Mucosa of descending colon (tissue), 3 donors: ENCODE data around the gene HAUS5. TPM values are rescaled to one million over a fixed set of nuclear protein-coding genes. Genes with fewer than 3 reads are reported as not detected.
"Not testable (repeated sequence)": the region's sequence is repeated elsewhere in the genome, so short reads cannot be mapped to it uniquely, and the experiment has no call there.

Source experiments
- ATAC-seq: fragments of 200-7000 bp; cut with Tn5 transposase; one replicate; pipeline ENCODE4 v1.9.1; 2020; ENCODE audit warnings: mild to moderate bottlenecking, moderate library complexity
- DNase-seq, 3 donors: peaks; one replicate each; pipeline ENCODE4 v3.0.0-alpha.2; 2020
- H3K36me3 ChIP-seq: fragments of 200-600 bp; one replicate; pipeline ENCODE4 v1.8.0; 2021; ENCODE audit warnings: low read depth, mild to moderate bottlenecking
- H3K4me1 ChIP-seq: fragments of 200-600 bp; one replicate; pipeline ENCODE4 v1.8.0; 2021; ENCODE audit warnings: low read depth, mild to moderate bottlenecking
- H3K4me3 ChIP-seq: fragments of 200-600 bp; one replicate; pipeline ENCODE4 v1.8.0; 2021; ENCODE audit warnings: mild to moderate bottlenecking
- H3K9me3 ChIP-seq: fragments of 200-600 bp; one replicate; pipeline ENCODE4 v1.8.0; 2021; ENCODE audit warnings: mild to moderate bottlenecking
- CTCF ChIP-seq: fragments of 200-600 bp; IDR thresholded peaks from one replicate; pipeline ENCODE4 v1.8.0; 2022; ENCODE audit warnings: antibody characterized with exemption, mild to moderate bottlenecking
- intact Hi-C, 2 donors: fragments of 100-400 bp; cut with DNase I in 1 of 2; cut with micrococcal nuclease in 1 of 2; formaldehyde crosslinking; loops; one replicate each; pipeline versions ENCODE4 v1.11.0 to v1.11.1; 2022; cut with DNase I, micrococcal nuclease
- total RNA-seq, 3 donors: library from RNA; stranded (reverse); fragmentation: NEBNext Ultra II Directional in 2 of 3; extraction: Animal tissue kit (Norgen Biotek cat#: 25700) in 2 of 3; gene quantifications; one replicate each; pipeline versions ENCODE4 v1.2.1 to v1.2.4, GENCODE V29; 2021 to 2023
- donor health status: DM: no; HTN: no; CAD: no; lungs with moderate emphysema.
- donor health status: DM: no; HTN: no; CAD: no.
- donor health status: DM: no; HTN: yes; CAD: no.

The HAUS5 gene
- total RNA-seq, 3 donors from 2014 or later, result 6.4 to 13.2 (median 9.0) TPM

DNA sequence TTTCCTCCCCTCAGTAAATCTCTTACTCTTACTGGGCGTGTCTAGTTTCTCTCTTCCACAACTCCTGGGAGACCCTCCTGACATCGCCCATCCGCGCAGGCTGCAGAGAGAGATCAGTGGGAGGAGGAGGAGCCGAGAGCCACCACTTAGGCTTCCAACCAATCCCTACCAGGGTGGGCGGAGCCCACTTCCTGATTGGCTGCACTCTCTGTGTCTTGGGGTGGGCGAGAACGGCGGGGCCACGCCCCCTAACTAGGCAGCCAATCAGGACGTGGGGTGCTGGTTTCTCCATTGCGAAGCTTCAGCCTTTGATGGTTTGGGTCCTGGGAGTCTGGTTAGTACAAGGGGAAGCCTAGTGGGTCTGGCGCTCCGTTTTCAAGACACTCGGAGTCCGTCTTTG lies 26.7 kb upstream of the HAUS5 start, which contains the start of gene PMIS2:
PMIS2 (plus strand) TSS at position 326 of the 400 bp plus-strand sequence. CDS start 87 bp downstream, outside the sequence.
- no peaks in the 10 kb centered on the region for H3K36me3 ChIP-seq

GRCh38 chr19:35587321-35587720 lies 25.2 kb upstream of the HAUS5 start:
- no peaks in the 10 kb centered on the region for H3K9me3 ChIP-seq
- DNase-seq (no peak), ATAC-seq (no peak)
- no peaks in the 10 kb centered on the region for H3K36me3 ChIP-seq
- intact Hi-C loops, result no loop called here
- no peak for TF ChIP-seq CTCF
- H3K4me1 ChIP-seq, result no peaks in the 10 kb centered on the region
- H3K4me3 ChIP-seq, result no peak overlapping the region

More for the DNA sequence above, 26.7 kb upstream of the HAUS5 start, which contains the start of gene PMIS2:
- DNase-seq (no peak), ATAC-seq (no peak)
- peaks cover 3% of the 10 kb centered on the region for H3K9me3 ChIP-seq
- no peaks in the 10 kb centered on the region for H3K4me1 ChIP-seq
- intact Hi-C loops, result no loop called here
- no peak for TF ChIP-seq CTCF
- H3K4me3 ChIP-seq, result no peak within 1 kb of the TSS

DNA sequence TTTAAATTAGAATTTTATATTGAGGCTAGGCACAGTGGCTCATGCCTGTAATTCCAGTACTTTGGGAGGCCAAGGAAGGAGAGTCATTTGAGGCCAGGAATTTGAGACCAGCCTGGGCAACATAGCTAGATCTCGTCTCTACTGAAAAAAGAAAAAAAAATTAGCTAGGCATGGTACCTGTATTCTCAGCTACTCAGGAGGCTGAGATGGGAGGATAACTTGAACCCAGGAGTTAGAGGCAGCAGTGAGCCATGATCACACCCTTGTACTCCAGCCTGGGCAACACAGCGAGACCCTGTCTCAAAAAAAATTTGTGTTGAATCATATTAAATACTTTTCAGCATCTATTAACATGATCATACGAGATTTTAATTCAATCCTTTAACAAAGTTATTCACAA lies 21.7 kb upstream of the HAUS5 start:
- DNase-seq (no peak), ATAC-seq (no peak)
- Histone ChIP-seq H3K4me1 (no peaks in the 10 kb centered on the region), H3K9me3 (no peaks in the 10 kb centered on the region), H3K36me3 (no peaks in the 10 kb centered on the region), H3K4me3 (no peak overlapping the region)
- intact Hi-C loops, result no loop called here
- TF ChIP-seq CTCF, result no peak

- intact Hi-C loops, result no loop called here
These were observed 20.3 kb upstream of the HAUS5 start for GRCh38 chr19:35592226-35592625.

GRCh38 chr19:35595026-35595425 lies 17.5 kb upstream of the HAUS5 start:
- H3K36me3 ChIP-seq, H3K9me3 ChIP-seq, H3K4me3 ChIP-seq, ATAC-seq, DNase-seq, intact Hi-C loops, H3K4me1 ChIP-seq: not testable (repeated sequence)

More at GRCh38 chr19:35592226-35592625, 20.3 kb upstream of the HAUS5 start:
- TF ChIP-seq CTCF, result no peak
- Histone ChIP-seq H3K4me1 (no peaks in the 10 kb centered on the region), H3K4me3 (no peak overlapping the region), H3K36me3 (no peaks in the 10 kb centered on the region), H3K9me3 (no peaks in the 10 kb centered on the region)
- peak in 1 of 3 donors; percentile 19 for DNase-seq
- ATAC-seq, result no peak

DNA sequence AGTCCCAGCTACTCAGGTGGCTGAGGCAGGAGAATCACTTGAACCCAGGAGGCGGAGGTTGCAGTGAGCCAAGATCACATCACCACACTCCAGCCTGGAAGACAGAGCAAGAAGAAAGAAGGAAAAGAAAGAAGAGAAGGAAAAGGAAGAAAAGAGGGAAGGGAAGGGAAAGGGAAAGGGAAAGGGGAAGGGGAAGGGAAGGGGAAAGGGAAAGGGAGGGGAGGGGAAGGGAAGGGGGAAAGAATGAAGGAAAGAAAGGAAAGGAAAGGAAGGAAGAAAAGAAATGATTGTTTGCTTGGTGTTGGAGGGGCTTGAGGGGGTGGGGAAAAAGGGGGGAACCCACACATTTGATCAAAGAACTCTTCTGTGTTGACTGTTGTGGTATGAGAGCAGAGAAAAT lies 16.6 kb upstream of the HAUS5 start:
- intact Hi-C loops, result no loop called here
- no peaks in the 10 kb centered on the region for H3K4me1 ChIP-seq
- DNase-seq (no peak), ATAC-seq (no peak)
- no peaks in the 10 kb centered on the region for H3K9me3 ChIP-seq
- H3K4me3 ChIP-seq, result no peak overlapping the region
- TF ChIP-seq CTCF, result no peak
- no peaks in the 10 kb centered on the region for H3K36me3 ChIP-seq
